Measurements from ENCODE around the gene RARA. TPM values are rescaled to one million over a fixed set of nuclear protein-coding genes. Genes with fewer than 3 reads are reported as not detected.

RARA gene
- total and polyA plus RNA-seq, 2 experiments from 2014 or later = 7.4 to 15.9 TPM

- Histone ChIP-seq H3K27me3 (ENCODE audit: insufficient read depth) (peaks cover 10% of the 10 kb centered on the region), H3K9me2 (ENCODE audit: insufficient read depth) (no peaks in the 10 kb centered on the region), H3K4me3 (no peak overlapping the region), H4K20me1 (replicated peaks; ENCODE audit: insufficient read depth) (no peaks in the 10 kb centered on the region), H3K27ac (ENCODE audit: low read depth) (no peak overlapping the region), H3F3A (replicated peaks; ENCODE audit: low read depth) (peaks cover 7% of the 10 kb centered on the region; the same call in 1 of the 2 replicates), H2AFZ (no peak overlapping the region), H3K79me2 (replicated peaks; ENCODE audit: insufficient read depth) (no peaks in the 10 kb centered on the region), H3K36me3 (ENCODE audit: insufficient read depth) (no peaks in the 10 kb centered on the region), H3K4me2 (no peak overlapping the region), H3K4me1 (ENCODE audit: insufficient read depth) (peaks cover 37% of the 10 kb centered on the region)
- Mint-ChIP-seq H3K36me3 (ENCODE audit: low read depth) (peaks cover 26% of the 10 kb centered on the region), H3K4me1 (peaks cover 52% of the 10 kb centered on the region), H3K27me3 (ENCODE audit: insufficient read depth, low read depth, poor library complexity) (peaks cover 32% of the 10 kb centered on the region), H3K4me3 (no peak overlapping the region), H3K9me3 (no peaks in the 10 kb centered on the region), H3K27ac (no peak overlapping the region)
- DNase-seq (ENCODE audit: low spot score) (no peak), ATAC-seq (no peak)
- TF ChIP-seq NANOG (IDR thresholded peaks at IDR 0.05; ENCODE audit: borderline replicate concordance) (no peak), POLR2AphosphoS5 (IDR thresholded peaks at IDR 0.05; ENCODE audit: low read depth) (no peak), STAT1 (IDR thresholded peaks at IDR 0.05; ENCODE audit: unreplicated experiment) (no peak), ZNF114 (CRISPR knock-in tag; IDR thresholded peaks at IDR 0.05) (no peak), ZNF331 (CRISPR knock-in tag; IDR thresholded peaks at IDR 0.05; ENCODE audit: low read depth) (no peak), ETS1 (IDR thresholded peaks at IDR 0.05) (no peak), ZNF462 (CRISPR knock-in tag; IDR thresholded peaks at IDR 0.05) (no peak), CTCF (conservative IDR thresholded peaks at IDR 0.05; ENCODE audit: low read depth in 2 of 2) (no peak), CREB1 (CRISPR knock-in tag; IDR thresholded peaks at IDR 0.05; ENCODE audit: low read depth) (no peak), EZH2phosphoT487 (IDR thresholded peaks at IDR 0.05; ENCODE audit: unreplicated experiment) (no peak), EZH2 (IDR thresholded peaks at IDR 0.05; ENCODE audit: low read depth, unreplicated experiment) (no peak)
Measured at GRCh38 chr17:40355804-40356758, 47.1 kb downstream of the RARA start.
